HG03108 (cell line): ENCODE data around the gene PROC.
"Not testable (repeated sequence)": the region's sequence is repeated elsewhere in the genome, so short reads cannot be mapped to it uniquely, and the experiment has no call there.

Source experiments
- ATAC-seq: cut with Tn5 transposase; IDR thresholded peaks from one replicate; pipeline ENCODE4 v1.9.1; 2021; ENCODE audit warnings: moderate library complexity; ENCODE audit not compliant: unreplicated experiment

The PROC gene

DNA sequence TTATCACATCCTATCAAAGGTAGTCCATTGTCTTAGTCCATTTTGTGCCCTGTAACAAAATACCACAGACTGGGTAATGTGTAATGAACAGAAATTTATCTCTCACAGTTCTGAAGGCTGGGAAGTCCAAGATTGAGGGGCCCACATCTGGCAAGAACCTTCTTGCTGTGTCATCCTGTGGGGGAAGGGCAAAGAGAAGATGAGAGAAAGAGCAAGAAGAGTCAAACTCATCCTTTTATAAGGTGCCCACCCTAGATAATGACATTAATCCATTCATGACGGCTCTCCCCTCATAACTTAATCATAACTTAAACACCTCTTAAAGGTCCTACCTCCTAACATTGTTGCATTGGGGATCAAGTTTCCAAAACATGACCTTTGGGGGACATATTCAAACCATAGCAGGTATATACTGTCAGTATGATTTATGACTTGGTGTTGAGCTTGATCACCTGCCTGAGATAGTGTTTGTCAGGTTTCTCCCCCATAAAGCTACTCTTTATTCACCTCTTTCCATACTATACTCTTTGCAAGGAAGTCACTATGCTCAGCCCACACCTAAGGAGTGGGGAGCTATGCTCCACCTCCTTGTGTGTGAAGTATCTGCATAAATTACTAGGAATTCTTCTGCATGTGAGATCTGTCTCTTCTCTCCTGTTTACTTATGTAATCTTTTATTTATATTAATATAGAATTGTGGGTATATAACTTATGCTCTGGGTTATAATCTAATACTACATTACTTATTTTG is 25.2 kb upstream of the PROC start:
- no peak for ATAC-seq

GRCh38 chr2:127394492-127394891 is 23.7 kb upstream of the PROC start:
- no peak for ATAC-seq

GRCh38 chr2:127397568-127398238 is 20.5 kb upstream of the PROC start:
- no peak for ATAC-seq

DNA sequence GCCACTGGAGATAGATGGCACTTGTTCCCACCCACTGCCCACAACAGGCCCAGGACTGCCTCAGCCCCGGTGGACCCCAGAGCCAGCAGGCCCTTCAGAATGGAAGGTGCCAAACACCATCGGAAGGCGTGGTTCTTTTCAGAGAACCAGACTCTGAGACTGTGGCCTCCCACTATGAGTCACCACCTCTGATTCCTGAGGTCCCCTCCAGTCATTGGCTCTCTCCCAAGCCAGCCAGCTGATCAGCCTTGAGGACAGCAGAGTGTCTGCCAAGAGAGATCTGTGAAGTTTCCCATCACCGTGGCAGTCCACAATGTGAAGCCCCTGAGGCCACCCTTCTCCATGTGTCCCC is 20.0 kb upstream of the PROC start:
- ATAC-seq, result peak; percentile 75

DNA sequence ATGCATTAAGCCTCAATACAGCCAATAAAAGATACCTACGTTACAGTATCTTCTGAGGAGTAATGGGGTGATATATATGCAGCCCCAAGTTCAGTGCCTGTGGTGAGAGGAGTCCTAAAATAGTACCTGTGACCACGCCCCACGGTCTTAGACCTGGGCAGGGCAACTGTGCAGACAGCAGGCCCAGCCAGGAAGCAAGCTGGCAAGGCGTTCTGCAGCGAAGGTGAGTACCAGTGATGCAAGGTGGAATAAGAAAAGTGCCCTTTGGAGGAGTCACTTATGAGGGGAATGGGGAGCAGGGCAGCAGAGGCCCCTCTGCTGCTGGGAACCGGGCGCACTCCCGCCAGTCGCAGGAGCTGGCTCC is 17.7 kb upstream of the PROC start:
- no peak for ATAC-seq

- ATAC-seq, result no peak
These were observed 17.1 kb upstream of the PROC start for GRCh38 chr2:127400897-127401756.

GRCh38 chr2:127401757-127402695 is 16.2 kb upstream of the PROC start:
- no peak for ATAC-seq

DNA sequence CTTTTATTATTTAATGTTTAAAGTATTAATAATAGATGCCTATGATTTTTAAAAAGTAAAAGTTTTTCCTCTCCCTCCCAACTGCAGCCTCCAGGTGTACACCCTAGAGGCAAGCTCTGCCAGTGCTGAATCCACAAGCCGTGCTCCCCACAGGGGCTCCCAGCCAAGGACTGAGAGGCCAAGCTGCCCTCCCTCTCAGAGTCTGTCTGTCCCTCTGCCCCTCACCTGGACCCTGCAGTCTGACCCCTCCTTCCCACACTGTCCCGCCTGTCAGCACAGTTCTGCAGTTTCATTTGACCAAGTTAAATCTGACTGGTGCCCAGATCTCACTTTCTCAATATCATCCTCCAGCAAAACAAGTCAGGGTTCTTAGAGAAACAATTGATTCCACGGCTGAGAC is 14.8 kb upstream of the PROC start:
- no peak for ATAC-seq

- ATAC-seq, result no peak
These were observed 13.6 kb upstream of the PROC start for GRCh38 chr2:127404466-127405254.

GRCh38 chr2:127405255-127405610 is 13.0 kb upstream of the PROC start:
- no peak for ATAC-seq

DNA sequence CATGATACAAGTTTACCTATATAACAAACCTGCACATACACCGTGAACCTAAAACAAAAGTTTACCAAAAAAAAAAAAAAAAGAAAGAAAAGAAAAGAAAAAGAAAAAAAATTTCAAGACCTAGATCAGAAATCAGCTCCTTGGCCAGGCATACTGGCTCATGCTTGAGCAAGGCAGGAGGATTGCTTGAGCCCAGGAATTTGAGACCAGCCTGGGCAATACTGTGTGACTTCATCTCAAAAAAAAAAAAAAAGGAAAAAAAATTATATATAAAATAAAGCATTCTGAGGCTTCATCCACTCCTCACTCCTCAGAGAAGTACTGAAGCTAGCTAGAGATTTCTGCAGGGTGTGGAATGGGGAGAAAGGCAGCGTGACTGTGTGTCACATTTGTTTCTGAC is 11.8 kb upstream of the PROC start:
- no peak for ATAC-seq

DNA sequence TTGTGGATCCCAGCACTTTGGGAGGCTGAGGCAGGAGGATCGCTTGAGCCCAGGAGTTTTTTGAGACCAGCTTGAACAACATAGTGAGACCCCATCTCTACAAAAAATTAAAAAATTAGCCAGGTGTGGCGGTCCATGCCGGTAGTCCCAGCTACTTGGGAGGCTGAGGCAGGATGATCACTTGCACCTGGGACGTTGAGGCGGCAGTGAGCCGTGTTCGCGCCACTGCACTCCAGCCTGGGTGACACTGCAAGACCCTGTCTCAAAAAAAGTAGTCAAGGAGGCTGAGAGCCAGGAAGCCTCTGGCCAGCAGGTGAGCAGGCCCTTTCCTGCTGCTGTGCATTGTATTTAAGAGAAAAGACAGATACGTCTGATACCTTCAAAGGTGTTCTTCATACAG is 11.1 kb upstream of the PROC start:
- ATAC-seq, result no peak

- ATAC-seq, result peak; percentile 10
These were observed 10.6 kb upstream of the PROC start for GRCh38 chr2:127407661-127408003.

- ATAC-seq, result peak; percentile 67
These were observed 10.0 kb upstream of the PROC start for GRCh38 chr2:127408004-127408806.

GRCh38 chr2:127408807-127409099 is 9.5 kb upstream of the PROC start:
- ATAC-seq, result no peak

DNA sequence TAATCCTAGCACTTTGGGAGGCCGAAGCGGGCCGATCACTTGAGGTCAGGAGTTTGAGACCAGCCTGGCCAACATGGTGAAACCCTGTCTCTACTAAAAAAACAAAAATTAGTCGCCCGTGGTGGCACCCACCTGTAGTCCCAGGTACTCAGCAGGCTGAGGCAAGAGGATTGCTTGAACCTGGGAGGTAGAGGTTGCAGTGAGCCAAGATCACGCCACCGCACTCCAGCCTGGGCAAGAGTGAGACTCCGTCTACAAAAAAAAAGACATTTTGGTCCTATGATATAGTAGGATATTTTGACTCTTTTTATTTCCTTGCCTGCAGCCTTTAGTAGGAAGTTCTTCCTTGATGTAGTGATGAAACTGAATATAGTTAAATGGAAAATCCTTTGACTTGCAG is 8.5 kb upstream of the PROC start:
- not testable (repeated sequence) for ATAC-seq

- peak; percentile 40 for ATAC-seq
These were observed 7.2 kb upstream of the PROC start for GRCh38 chr2:127410871-127411652.

DNA sequence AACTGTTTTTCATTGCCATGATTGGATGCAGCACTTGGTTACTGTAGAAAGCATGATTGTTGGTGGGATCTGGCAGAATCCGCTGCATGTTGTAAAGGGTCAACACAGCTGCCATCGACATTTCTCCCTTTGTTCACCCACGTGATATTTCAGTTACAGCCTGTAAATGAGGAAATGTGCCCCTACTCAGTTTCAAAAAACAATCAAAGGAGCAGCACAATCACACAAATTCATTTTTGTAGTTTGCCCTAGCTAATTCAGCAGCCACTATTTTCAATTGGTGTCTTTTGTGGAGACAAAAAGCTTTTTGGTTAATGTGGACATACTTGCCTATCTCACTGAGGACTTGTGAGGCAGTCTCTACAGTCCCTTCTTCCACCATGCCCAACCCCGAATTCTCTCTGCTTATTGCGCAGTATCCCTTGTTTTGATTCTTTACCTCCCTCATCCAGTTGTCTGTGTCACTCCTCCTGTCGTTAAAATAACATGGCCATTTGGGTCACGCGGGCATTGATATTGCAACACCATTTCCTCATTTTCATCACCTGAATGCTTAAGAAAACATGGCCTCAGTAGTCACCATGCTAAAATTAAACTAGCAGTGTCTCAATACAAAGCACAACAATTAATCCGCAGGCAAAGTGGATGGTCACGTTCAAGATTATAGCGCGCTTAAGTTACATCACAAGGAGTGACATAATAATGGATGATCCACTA is 6.4 kb upstream of the PROC start:
- no peak for ATAC-seq
